Measurements from ENCODE around the gene RPS21.

RPS21 gene

GRCh38 chr20:62400021-62400420 lies 13.1 kb downstream of the RPS21 start:
- no peak for DNase-seq

GRCh38 chr20:62400541-62400940 lies 13.6 kb downstream of the RPS21 start:
- no peak for DNase-seq

- DNase-seq, result no peak
Measured at GRCh38 chr20:62401331-62401779, 14.5 kb downstream of the RPS21 start.

- DNase-seq, result no peak
Measured at GRCh38 chr20:62402456-62403150, 15.7 kb downstream of the RPS21 start.

- DNase-seq, result no peak
Measured at GRCh38 chr20:62403331-62403730, 16.4 kb downstream of the RPS21 start.

GRCh38 chr20:62404112-62404665 lies 17.3 kb downstream of the RPS21 start:
- no peak for DNase-seq

GRCh38 chr20:62404761-62405107 lies 17.8 kb downstream of the RPS21 start:
- DNase-seq, result no peak

GRCh38 chr20:62405108-62405980 lies 18.4 kb downstream of the RPS21 start:
- DNase-seq, result no peak

GRCh38 chr20:62405981-62406513 lies 19.1 kb downstream of the RPS21 start:
- no peak for DNase-seq

GRCh38 chr20:62406635-62407176 lies 19.8 kb downstream of the RPS21 start:
- DNase-seq, result no peak

GRCh38 chr20:62407221-62407992 lies 20.5 kb downstream of the RPS21 start, which contains the start of gene CABLES2:
CABLES2 (minus strand) TSS chr20:62407285; CDS start chr20:62407276, 9 bp downstream.
- peak; percentile 87 for DNase-seq

- DNase-seq, result no peak
Measured at GRCh38 chr20:62408055-62408454, 21.2 kb downstream of the RPS21 start.

- no peak for DNase-seq
Measured at GRCh38 chr20:62408640-62409039, 21.7 kb downstream of the RPS21 start.

GRCh38 chr20:62409086-62409853 lies 22.4 kb downstream of the RPS21 start:
- no peak for DNase-seq

GRCh38 chr20:62409931-62410745 lies 23.2 kb downstream of the RPS21 start:
- peak; percentile 35 for DNase-seq

- no peak for DNase-seq
Measured at GRCh38 chr20:62410746-62411478, 24.0 kb downstream of the RPS21 start.

GRCh38 chr20:62411479-62412193 lies 24.7 kb downstream of the RPS21 start:
- no peak for DNase-seq

- DNase-seq, result no peak
Measured at GRCh38 chr20:62412194-62413024, 25.5 kb downstream of the RPS21 start.

Measured in activated CD4-positive, alpha-beta T cell treated with anti-CD3 and anti-CD28 coated beads, Interleukin-2, amount 50 U/mL, for 1 hour (primary cell).